Measurements from ENCODE around the gene HS3ST3A1. TPM values are rescaled to one million over a fixed set of nuclear protein-coding genes. Genes with fewer than 3 reads are reported as not detected.

Gene HS3ST3A1
- polyA plus RNA-seq, 1 experiment = 6.6 TPM

DNA sequence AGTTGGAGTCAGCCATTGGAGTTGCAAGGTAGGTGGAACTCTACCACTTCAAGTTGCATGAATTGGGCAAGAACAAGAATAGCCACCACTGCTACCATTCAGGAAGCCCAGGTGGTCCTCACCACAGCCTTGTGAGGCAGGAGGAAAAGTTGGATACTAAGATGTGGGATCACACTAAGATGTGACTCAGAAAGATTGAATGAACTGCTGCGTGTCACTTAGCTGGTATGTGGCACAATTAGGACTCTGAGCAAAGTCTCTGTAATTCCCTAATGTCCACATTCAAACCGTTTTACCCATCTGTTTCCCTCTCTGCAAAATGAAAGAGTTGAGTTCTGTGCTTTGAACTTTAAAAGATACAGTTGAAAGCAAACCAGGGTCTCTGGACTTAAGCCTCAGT is 44.7 kb upstream of the HS3ST3A1 start:
- CTCF ChIA-PET = no interaction called here
- Histone ChIP-seq H3K27ac (ENCODE audit: low read depth, low read length) (no peak overlapping the region), H3K9me3 (ENCODE audit: control insufficient read depth, insufficient read depth, low read length) (no peaks in the 10 kb centered on the region), H3K27me3 (ENCODE audit: control insufficient read depth, insufficient read depth, low read length) (no peaks in the 10 kb centered on the region), H3K4me3 (ENCODE audit: low read depth, low read length) (no peak overlapping the region)
- POLR2A ChIA-PET = no interaction called here
- TF ChIP-seq, protein P1, sequence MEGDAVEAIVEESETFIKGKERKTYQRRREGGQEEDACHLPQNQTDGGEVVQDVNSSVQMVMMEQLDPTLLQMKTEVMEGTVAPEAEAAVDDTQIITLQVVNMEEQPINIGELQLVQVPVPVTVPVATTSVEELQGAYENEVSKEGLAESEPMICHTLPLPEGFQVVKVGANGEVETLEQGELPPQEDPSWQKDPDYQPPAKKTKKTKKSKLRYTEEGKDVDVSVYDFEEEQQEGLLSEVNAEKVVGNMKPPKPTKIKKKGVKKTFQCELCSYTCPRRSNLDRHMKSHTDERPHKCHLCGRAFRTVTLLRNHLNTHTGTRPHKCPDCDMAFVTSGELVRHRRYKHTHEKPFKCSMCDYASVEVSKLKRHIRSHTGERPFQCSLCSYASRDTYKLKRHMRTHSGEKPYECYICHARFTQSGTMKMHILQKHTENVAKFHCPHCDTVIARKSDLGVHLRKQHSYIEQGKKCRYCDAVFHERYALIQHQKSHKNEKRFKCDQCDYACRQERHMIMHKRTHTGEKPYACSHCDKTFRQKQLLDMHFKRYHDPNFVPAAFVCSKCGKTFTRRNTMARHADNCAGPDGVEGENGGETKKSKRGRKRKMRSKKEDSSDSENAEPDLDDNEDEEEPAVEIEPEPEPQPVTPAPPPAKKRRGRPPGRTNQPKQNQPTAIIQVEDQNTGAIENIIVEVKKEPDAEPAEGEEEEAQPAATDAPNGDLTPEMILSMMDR (IDR thresholded peaks at IDR 0.05; ENCODE audit: low read depth, low read length) = no peak
- no peak for DNase-seq (ENCODE audit: low read depth, low spot score)

DNA sequence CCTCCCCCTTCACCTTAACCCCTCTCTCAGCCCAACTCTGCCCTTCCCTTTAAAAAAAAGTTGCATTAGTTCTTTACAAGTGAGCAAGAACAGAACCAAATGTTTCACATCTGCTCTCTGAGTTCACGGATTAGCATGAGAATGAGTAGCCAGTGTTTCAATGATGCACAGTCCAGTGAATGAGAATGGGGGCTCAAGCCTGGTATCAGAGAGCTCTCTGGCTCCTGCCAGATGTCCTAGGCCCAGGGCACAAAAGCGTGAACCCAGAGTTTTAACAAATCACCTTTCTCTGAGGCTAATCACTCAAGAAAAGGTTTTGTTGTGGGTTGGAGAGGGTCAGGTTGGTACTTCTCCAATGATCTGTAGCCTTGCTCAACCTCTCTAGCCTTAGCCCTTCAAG is 41.5 kb upstream of the HS3ST3A1 start:
- ChIA-PET CTCF (no interaction called here), POLR2A (no interaction called here)
- H3K27me3 ChIP-seq (ENCODE audit: control insufficient read depth, insufficient read depth, low read length) = no peaks in the 10 kb centered on the region
- no peak overlapping the region for H3K27ac ChIP-seq (ENCODE audit: low read depth, low read length)
- no peak for DNase-seq (ENCODE audit: low read depth, low spot score)
- TF ChIP-seq, protein P1 (IDR thresholded peaks at IDR 0.05; ENCODE audit: low read depth, low read length) = no peak
- H3K9me3 ChIP-seq (ENCODE audit: control insufficient read depth, insufficient read depth, low read length) = no peaks in the 10 kb centered on the region
- H3K4me3 ChIP-seq (ENCODE audit: low read depth, low read length) = no peak overlapping the region

DNA sequence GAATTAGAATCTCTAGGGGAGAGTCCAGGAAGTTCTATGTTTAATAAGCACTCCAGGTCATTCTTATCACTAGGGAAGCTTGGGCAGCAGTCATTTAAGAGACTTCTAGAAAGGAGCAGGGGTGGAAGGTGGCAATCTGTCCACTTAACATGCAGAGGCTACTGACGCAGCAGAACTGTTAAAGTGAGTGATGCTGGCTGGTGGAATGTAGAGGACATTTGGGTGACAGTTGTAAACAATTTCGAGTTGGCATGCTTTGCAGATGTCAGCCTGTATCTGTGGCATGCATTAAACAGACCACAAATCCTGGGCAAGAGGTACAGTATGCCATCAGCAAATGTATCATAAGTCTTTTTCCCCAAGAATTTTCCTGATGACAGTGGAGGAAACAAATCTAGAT is 40.5 kb upstream of the HS3ST3A1 start:
- ChIA-PET CTCF (no interaction called here), POLR2A (no interaction called here)
- TF ChIP-seq, protein P1 (IDR thresholded peaks at IDR 0.05; ENCODE audit: low read depth, low read length) = no peak
- Histone ChIP-seq H3K27me3 (ENCODE audit: control insufficient read depth, insufficient read depth, low read length) (no peaks in the 10 kb centered on the region), H3K9me3 (ENCODE audit: control insufficient read depth, insufficient read depth, low read length) (no peaks in the 10 kb centered on the region), H3K4me3 (ENCODE audit: low read depth, low read length) (no peak overlapping the region), H3K27ac (ENCODE audit: low read depth, low read length) (no peak overlapping the region)
- no peak for DNase-seq (ENCODE audit: low read depth, low spot score)

DNA sequence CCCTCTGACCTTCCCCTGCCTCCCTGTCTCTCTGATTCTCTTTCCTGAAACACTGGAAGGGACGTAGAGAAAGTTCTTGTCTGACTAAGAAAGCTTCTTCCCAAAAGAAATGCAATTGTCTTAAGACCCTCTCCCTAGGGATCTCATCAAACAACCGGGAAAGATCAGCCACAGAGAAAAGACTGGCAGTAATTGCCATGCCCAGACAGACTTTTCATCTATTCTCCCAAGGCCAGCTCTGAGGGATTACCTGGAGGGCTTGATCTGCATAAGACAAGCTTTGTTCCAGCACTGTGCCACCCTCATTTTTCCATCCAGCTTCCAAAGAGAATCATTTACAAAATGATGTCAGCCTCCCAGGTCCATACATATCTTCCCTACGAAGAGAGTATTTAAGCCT is 38.8 kb upstream of the HS3ST3A1 start:
- POLR2A ChIA-PET = no interaction called here
- Histone ChIP-seq H3K27ac (ENCODE audit: low read depth, low read length) (no peak overlapping the region), H3K27me3 (ENCODE audit: control insufficient read depth, insufficient read depth, low read length) (no peaks in the 10 kb centered on the region), H3K9me3 (ENCODE audit: control insufficient read depth, insufficient read depth, low read length) (no peaks in the 10 kb centered on the region), H3K4me3 (ENCODE audit: low read depth, low read length) (no peak overlapping the region)
- no peak for DNase-seq (ENCODE audit: low read depth, low spot score)
- CTCF ChIA-PET = no interaction called here
- TF ChIP-seq, protein P1 (IDR thresholded peaks at IDR 0.05; ENCODE audit: low read depth, low read length) = no peak

DNA sequence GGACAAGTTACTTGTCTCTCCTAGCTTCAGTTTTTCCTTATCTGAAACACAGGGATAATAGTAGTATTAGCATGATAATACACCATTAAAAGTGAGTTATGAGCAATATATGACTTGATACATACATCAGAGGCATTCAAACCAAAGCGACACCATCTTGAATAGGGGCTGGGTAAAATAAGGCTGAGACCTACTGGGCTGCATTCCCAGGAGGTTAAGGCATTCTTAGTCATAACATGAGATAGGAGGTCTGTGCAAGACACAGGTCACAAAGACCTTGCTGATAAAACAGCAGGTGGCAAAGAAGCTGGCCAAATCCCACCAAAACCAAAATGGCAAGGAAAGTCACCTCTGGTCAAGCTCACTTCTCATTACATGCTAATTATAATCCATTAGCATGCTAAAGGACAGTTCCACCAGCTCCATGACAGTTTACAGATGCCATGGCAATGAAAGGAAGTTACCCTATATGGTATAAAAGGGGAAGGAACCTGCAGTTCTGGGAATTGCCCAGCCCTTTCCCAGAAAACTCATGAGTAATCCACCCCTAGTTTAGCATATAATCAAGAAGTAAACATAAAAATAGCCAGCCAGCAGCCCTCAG is 37.2 kb upstream of the HS3ST3A1 start:
- TF ChIP-seq, protein P1 (IDR thresholded peaks at IDR 0.05; ENCODE audit: low read depth, low read length) = no peak
- Histone ChIP-seq H3K4me3 (ENCODE audit: low read depth, low read length) (no peak overlapping the region), H3K27ac (ENCODE audit: low read depth, low read length) (no peak overlapping the region), H3K27me3 (ENCODE audit: control insufficient read depth, insufficient read depth, low read length) (no peaks in the 10 kb centered on the region), H3K9me3 (ENCODE audit: control insufficient read depth, insufficient read depth, low read length) (no peaks in the 10 kb centered on the region)
- no peak for DNase-seq (ENCODE audit: low read depth, low spot score)
- ChIA-PET CTCF (no interaction called here), POLR2A (no interaction called here)
